Stimulated activated CD8-positive, alpha-beta memory T cell treated with anti-CD3 and anti-CD28 coated beads, Interleukin-2, amount 100 ng/mL, for 1 hour (primary cell): ENCODE measurements around the gene ANXA8.
"Not testable (repeated sequence)": the region's sequence is repeated elsewhere in the genome, so short reads cannot be mapped to it uniquely, and the experiment has no call there.

Experiments
- DNase-seq, 2 donors: peaks; one replicate each; pipeline ENCODE4 v3.0.0-alpha.2; 2020; ENCODE audit warnings: low read depth in 2 of 2

Gene ANXA8

GRCh38 chr10:47483923-47484322, at the start of gene ANXA8:
Gene ANXA8, minus strand, starts transcription at chr10:47484115. Its CDS starts 182 bp downstream, at chr10:47483933.
- not testable (repeated sequence) for DNase-seq

GRCh38 chr10:47523475-47523874, 39.6 kb upstream of the ANXA8 start, which contains the start of gene AGAP9:
Gene AGAP9, minus strand, starts transcription at chr10:47523638. Its CDS starts 112 bp downstream, at chr10:47523526.
- DNase-seq = not testable (repeated sequence)

- DNase-seq = not testable (repeated sequence)
Observed at GRCh38 chr10:47502313-47502712, 18.4 kb upstream of the ANXA8 start.

- not testable (repeated sequence) for DNase-seq
Observed at GRCh38 chr10:47494226-47494625, 10.3 kb upstream of the ANXA8 start.

GRCh38 chr10:47491600-47491999, 7.7 kb upstream of the ANXA8 start, which contains the start of gene FAM25G:
Gene FAM25G, minus strand, starts transcription at chr10:47491700. Its CDS starts 26 bp downstream, at chr10:47491674.
- not testable (repeated sequence) for DNase-seq

- DNase-seq = not testable (repeated sequence)
Observed at GRCh38 chr10:47489630-47490029, 5.7 kb upstream of the ANXA8 start.

- not testable (repeated sequence) for DNase-seq
Observed at GRCh38 chr10:47485943-47486342, 2.0 kb upstream of the ANXA8 start.

- DNase-seq = not testable (repeated sequence)
Observed at GRCh38 chr10:47484786-47485185, 871 bp upstream of the ANXA8 start.

- not testable (repeated sequence) for DNase-seq
Observed at GRCh38 chr10:47482367-47482766, 1.5 kb downstream of the ANXA8 start.

- not testable (repeated sequence) for DNase-seq
Observed at GRCh38 chr10:47481768-47482181, 2.1 kb downstream of the ANXA8 start.

- DNase-seq = not testable (repeated sequence)
Observed at GRCh38 chr10:47481182-47481766, 2.6 kb downstream of the ANXA8 start.

- not testable (repeated sequence) for DNase-seq
Observed at GRCh38 chr10:47480133-47480532, 3.8 kb downstream of the ANXA8 start.

GRCh38 chr10:47478114-47478513, 5.8 kb downstream of the ANXA8 start:
- DNase-seq = not testable (repeated sequence)

GRCh38 chr10:47477078-47477477, 6.8 kb downstream of the ANXA8 start:
- not testable (repeated sequence) for DNase-seq

GRCh38 chr10:47475101-47475500, 8.8 kb downstream of the ANXA8 start:
- not testable (repeated sequence) for DNase-seq

- not testable (repeated sequence) for DNase-seq
Observed at GRCh38 chr10:47473516-47473915, 10.4 kb downstream of the ANXA8 start.

GRCh38 chr10:47472647-47473046, 11.3 kb downstream of the ANXA8 start:
- not testable (repeated sequence) for DNase-seq

- not testable (repeated sequence) for DNase-seq
Observed at GRCh38 chr10:47472072-47472471, 11.8 kb downstream of the ANXA8 start.

GRCh38 chr10:47468731-47469528, 15.0 kb downstream of the ANXA8 start:
- DNase-seq = not testable (repeated sequence)

- DNase-seq = not testable (repeated sequence)
Observed at GRCh38 chr10:47467957-47468356, 16.0 kb downstream of the ANXA8 start.

- DNase-seq = not testable (repeated sequence)
Observed at GRCh38 chr10:47467458-47467857, 16.5 kb downstream of the ANXA8 start.

- not testable (repeated sequence) for DNase-seq
Observed at GRCh38 chr10:47465216-47465917, 18.5 kb downstream of the ANXA8 start.
